Naive thymus-derived CD4-positive, alpha-beta T cell (primary cell): ENCODE results near the gene TBXAS1. TPM values are rescaled to one million over a fixed set of nuclear protein-coding genes. Genes with fewer than 3 reads are reported as not detected.
"Not testable (repeated sequence)": the region's sequence is repeated elsewhere in the genome, so short reads cannot be mapped to it uniquely, and the experiment has no call there.

Experiments used
- ATAC-seq: fragments of 150-1000 bp; cut with Tn5 transposase; 2 replicates; pipeline ENCODE4 v1.10.0; 2021; ENCODE audit warnings: mild to moderate bottlenecking, moderate library complexity
- CTCF ChIA-PET: fragments of 350-600 bp; sonication (Branson Sonifier 250); formaldehyde crosslinking; loops from one replicate; lab custom pipeline; 2021; ENCODE audit warnings: antibody characterized with exemption; lab: Charles Lee
- POLR2A ChIA-PET: fragments of 350-600 bp; sonication (Branson Sonifier 250); formaldehyde crosslinking; loops from one replicate; lab custom pipeline; 2021; ENCODE audit warnings: antibody characterized with exemption, inconsistent platforms; lab: Charles Lee
- DNase-seq, 9 donors: peaks; one replicate each; pipeline versions ENCODE4 v3.0.0 to v3.0.0-alpha.2; 2020 to 2022; ENCODE audit warnings: mixed read lengths in 1 of 9
- H3K27ac ChIP-seq: one replicate; pipeline ENCODE4 v1.7.0; 2013; ENCODE audit warnings: mild to moderate bottlenecking, low read depth, low read length, moderate library complexity
- H3K27me3 ChIP-seq, 2 donors: one replicate each; pipeline ENCODE4 v1.7.0; 2013; ENCODE audit warnings: low read length in 2 of 2, mild to moderate bottlenecking in 2 of 2, moderate library complexity in 2 of 2; ENCODE audit not compliant: control insufficient read depth in 2 of 2, insufficient read depth in 2 of 2
- H3K36me3 ChIP-seq, 3 experiments: 1 replicate in 2 of 3; 2 replicates in 1 of 3; pipeline ENCODE4 v1.7.0; 2013; ENCODE audit warnings: low read length in 3 of 3, mild to moderate bottlenecking in 3 of 3, moderate library complexity in 1 of 3; ENCODE audit not compliant: insufficient read depth in 3 of 3, control insufficient read depth in 2 of 3
- H3K4me1 ChIP-seq, 2 donors: one replicate each; pipeline ENCODE4 v1.7.0; 2013; ENCODE audit warnings: low read length in 2 of 2, mild to moderate bottlenecking in 2 of 2, moderate library complexity in 1 of 2; ENCODE audit not compliant: control insufficient read depth in 2 of 2, insufficient read depth in 2 of 2
- H3K4me3 ChIP-seq: 2 replicates; pipeline ENCODE4 v1.7.0; 2013; ENCODE audit warnings: mild to moderate bottlenecking, low read length
- H3K9me3 ChIP-seq, 3 experiments: 1 replicate in 2 of 3; 2 replicates in 1 of 3; pipeline ENCODE4 v1.7.0; 2013; ENCODE audit warnings: low read length in 3 of 3; ENCODE audit not compliant: control insufficient read depth in 2 of 3
- H3K27ac Mint-ChIP-seq, 9 donors: one replicate each; pipeline ENCODE4 v1.8.0; 2020 to 2022; ENCODE audit warnings: mixed read lengths in 9 of 9, mild to moderate bottlenecking in 8 of 9, moderate library complexity in 5 of 9, inconsistent platforms in 2 of 9
- H3K27me3 Mint-ChIP-seq, 5 donors: one replicate each; pipeline ENCODE4 v1.8.0; 2021 to 2022; ENCODE audit warnings: mixed read lengths in 5 of 5, mild to moderate bottlenecking in 1 of 5
- H3K36me3 Mint-ChIP-seq, 5 donors: one replicate each; pipeline ENCODE4 v1.8.0; 2020 to 2022; ENCODE audit warnings: mixed read lengths in 5 of 5, mild to moderate bottlenecking in 3 of 5, inconsistent platforms in 1 of 5
- H3K4me1 Mint-ChIP-seq, 7 donors: one replicate each; pipeline ENCODE4 v1.8.0; 2020 to 2022; ENCODE audit warnings: mixed read lengths in 7 of 7, mild to moderate bottlenecking in 3 of 7, inconsistent platforms in 1 of 7
- H3K4me3 Mint-ChIP-seq, 10 donors: one replicate each; pipeline ENCODE4 v1.8.0; 2020 to 2022; ENCODE audit warnings: mild to moderate bottlenecking in 10 of 10, mixed read lengths in 10 of 10, moderate library complexity in 6 of 10, inconsistent platforms in 2 of 10
- H3K9me3 Mint-ChIP-seq, 11 donors: one replicate each; pipeline ENCODE4 v1.8.0; 2020 to 2022; ENCODE audit warnings: mixed read lengths in 11 of 11, mild to moderate bottlenecking in 4 of 11, inconsistent platforms in 1 of 11, moderate library complexity in 1 of 11
- intact Hi-C, 2 donors: fragments of 100-400 bp; cut with micrococcal nuclease; formaldehyde crosslinking; loops; one replicate each; pipeline ENCODE4 v1.15.1; 2023
- polyA plus RNA-seq, 2 donors: library from polyadenylated mRNA; unstranded; fragments of 300-500 nt; fragmentation: Illumina TruSeq; gene quantifications; one replicate each; pipeline ENCODE4 v1.2.3, GENCODE V29; 2021
- total RNA-seq, 6 experiments: library from RNA in 5 of 6; stranded (reverse) in 5 of 6; gene quantifications; 1 replicate in 5 of 6; 2 replicates in 1 of 6; pipeline ENCODE4 v1.2.3 and lab custom pipeline; 2021 to 2026

TBXAS1 gene
- total and polyA plus RNA-seq, 7 experiments from 2014 or later: 1.9 to 70.9 (median 3.2) TPM

- peaks cover 0 to 13% (median 7%) of the 10 kb centered on the region in 5 donors for H3K36me3 Mint-ChIP-seq
- Histone ChIP-seq H3K36me3 (no peaks in the 10 kb centered on the region), H3K4me3 (no peak overlapping the region), H3K9me3 (no peaks in the 10 kb centered on the region), H3K27me3 (no peaks in the 10 kb centered on the region), H3K27ac (no peak overlapping the region), H3K4me1 (no peaks in the 10 kb centered on the region)
- peaks cover 0 to 6% (median 0%) of the 10 kb centered on the region in 7 donors for H3K4me1 Mint-ChIP-seq
- ChIA-PET CTCF (no interaction called here), POLR2A (interaction anchor here (0.8 kb wide), 1 partner anchor 9 kb away, joined by 3 read pairs; no protein-coding TSS in a partner anchor)
- no peak overlapping the region for H3K27ac Mint-ChIP-seq
- peaks cover 0 to 5% (median 0%) of the 10 kb centered on the region in 5 donors for H3K27me3 Mint-ChIP-seq
- peaks cover 0 to 22% (median 9%) of the 10 kb centered on the region in 11 donors for H3K9me3 Mint-ChIP-seq
- intact Hi-C loops: no loop called here
- H3K4me3 Mint-ChIP-seq: no peak overlapping the region
- DNase-seq (no peak), ATAC-seq (no peak)
These were observed 9.8 kb downstream of the TBXAS1 start for GRCh38 chr7:139838876-139839275.

GRCh38 chr7:139840776-139841175 is 11.7 kb downstream of the TBXAS1 start:
- ChIA-PET CTCF (interaction anchor here (0.5 kb wide), 1 partner anchor 58 kb away, joined by 3 read pairs; no protein-coding TSS in a partner anchor), POLR2A (no interaction called here)
- Mint-ChIP-seq H3K36me3 (peaks cover 0 to 7% (median 3%) of the 10 kb centered on the region in 5 donors), H3K27ac (no peak overlapping the region), H3K4me3 (no peak overlapping the region), H3K27me3 (peaks cover 0 to 10% (median 0%) of the 10 kb centered on the region in 5 donors), H3K9me3 (peaks cover 0 to 11% (median 4%) of the 10 kb centered on the region in 11 donors), H3K4me1 (peaks cover 0 to 9% (median 0%) of the 10 kb centered on the region in 7 donors)
- intact Hi-C loops: loop anchor here in 1 of 2 donors (5.0 kb wide), 1 partner anchor 48 kb away; no protein-coding TSS in a partner anchor
- Histone ChIP-seq H3K36me3 (no peaks in the 10 kb centered on the region), H3K9me3 (no peaks in the 10 kb centered on the region), H3K27ac (no peak overlapping the region), H3K4me1 (no peaks in the 10 kb centered on the region), H3K4me3 (no peak overlapping the region), H3K27me3 (no peaks in the 10 kb centered on the region)
- ATAC-seq: no peak
- no peak for DNase-seq

- DNase-seq: no peak
- intact Hi-C loops: loop anchor here in 1 of 2 donors (5.0 kb wide), 1 partner anchor 50 kb away; no protein-coding TSS in a partner anchor
These were observed 13.5 kb downstream of the TBXAS1 start for GRCh38 chr7:139842401-139843210.

GRCh38 chr7:139843211-139843537 is 14.1 kb downstream of the TBXAS1 start:
- CTCF ChIA-PET, H3K4me1 Mint-ChIP-seq, H3K4me3 ChIP-seq: not testable (repeated sequence)

More at GRCh38 chr7:139842401-139843210, 13.5 kb downstream of the TBXAS1 start:
- Histone ChIP-seq H3K36me3 (no peaks in the 10 kb centered on the region), H3K4me1 (no peaks in the 10 kb centered on the region), H3K27me3 (no peaks in the 10 kb centered on the region), H3K4me3 (no peak overlapping the region), H3K27ac (no peak overlapping the region), H3K9me3 (no peaks in the 10 kb centered on the region)
- H3K4me3 Mint-ChIP-seq: peak overlapping the region in 1 of 10 donors; percentile 10
- peaks cover 0 to 5% (median 0%) of the 10 kb centered on the region in 5 donors for H3K36me3 Mint-ChIP-seq
- CTCF ChIA-PET: no interaction called here
- ATAC-seq: no peak
- peaks cover 0 to 5% (median 0%) of the 10 kb centered on the region in 5 donors for H3K27me3 Mint-ChIP-seq
- peaks cover 0 to 4% (median 0%) of the 10 kb centered on the region in 11 donors for H3K9me3 Mint-ChIP-seq
- POLR2A ChIA-PET: interaction anchor here (1.0 kb wide), 1 partner anchor 9 kb away, joined by 3 read pairs; no protein-coding TSS in a partner anchor
- H3K27ac Mint-ChIP-seq: peak overlapping the region in 1 of 9 donors; percentile 15
- peaks cover 0 to 9% (median 0%) of the 10 kb centered on the region in 7 donors for H3K4me1 Mint-ChIP-seq

GRCh38 chr7:139844779-139845442 is 15.8 kb downstream of the TBXAS1 start:
- intact Hi-C loops: loop anchor here in 1 of 2 donors (5.0 kb wide), 1 partner anchor 53 kb away; no protein-coding TSS in a partner anchor
- H3K4me1 ChIP-seq: no peaks in the 10 kb centered on the region
- H3K36me3 Mint-ChIP-seq: peaks cover 0 to 2% (median 0%) of the 10 kb centered on the region in 5 donors
- ATAC-seq: no peak
- H3K27me3 ChIP-seq: no peaks in the 10 kb centered on the region
- H3K9me3 Mint-ChIP-seq: peaks cover 0 to 11% (median 0%) of the 10 kb centered on the region in 11 donors
- H3K36me3 ChIP-seq: no peaks in the 10 kb centered on the region
- no peak overlapping the region for H3K4me3 ChIP-seq
- no peak overlapping the region for H3K27ac Mint-ChIP-seq
- H3K9me3 ChIP-seq: no peaks in the 10 kb centered on the region
- no peak overlapping the region for H3K4me3 Mint-ChIP-seq
- peaks cover 0 to 9% (median 0%) of the 10 kb centered on the region in 7 donors for H3K4me1 Mint-ChIP-seq
- DNase-seq: no peak
- peaks cover 0 to 5% (median 0%) of the 10 kb centered on the region in 5 donors for H3K27me3 Mint-ChIP-seq
- ChIA-PET CTCF (no interaction called here), POLR2A (no interaction called here)
- H3K27ac ChIP-seq: no peak overlapping the region

More at GRCh38 chr7:139843211-139843537, 14.1 kb downstream of the TBXAS1 start:
- H3K36me3 Mint-ChIP-seq, H3K36me3 ChIP-seq, H3K27ac Mint-ChIP-seq, H3K27me3 Mint-ChIP-seq, POLR2A ChIA-PET, H3K4me1 ChIP-seq, H3K9me3 Mint-ChIP-seq, H3K9me3 ChIP-seq, H3K27me3 ChIP-seq, ATAC-seq, H3K27ac ChIP-seq, DNase-seq: not testable (repeated sequence)
- intact Hi-C loops: loop anchor here in 1 of 2 donors (5.0 kb wide), 1 partner anchor 51 kb away; no protein-coding TSS in a partner anchor
- peak overlapping the region in 1 of 10 donors; percentile 10 for H3K4me3 Mint-ChIP-seq

GRCh38 chr7:139845443-139845805 is 16.4 kb downstream of the TBXAS1 start:
- Histone ChIP-seq H3K4me3 (no peak overlapping the region), H3K36me3 (no peaks in the 10 kb centered on the region), H3K27me3 (no peaks in the 10 kb centered on the region), H3K27ac (no peak overlapping the region), H3K4me1 (no peaks in the 10 kb centered on the region), H3K9me3 (no peaks in the 10 kb centered on the region)
- Mint-ChIP-seq H3K27ac (no peak overlapping the region), H3K4me1 (peaks cover 0 to 9% (median 0%) of the 10 kb centered on the region in 7 donors), H3K27me3 (peaks cover 0 to 5% (median 0%) of the 10 kb centered on the region in 5 donors), H3K9me3 (peaks cover 0 to 11% (median 0%) of the 10 kb centered on the region in 11 donors), H3K36me3 (peaks cover 0 to 2% (median 0%) of the 10 kb centered on the region in 5 donors), H3K4me3 (no peak overlapping the region)
- DNase-seq (no peak), ATAC-seq (no peak)
- ChIA-PET POLR2A (no interaction called here), CTCF (no interaction called here)
- intact Hi-C loops: no loop called here
